SK-MEL-5 (cell line): ENCODE data around the gene POPDC2. TPM values are rescaled to one million over a fixed set of nuclear protein-coding genes. Genes with fewer than 3 reads are reported as not detected.
"Not testable (repeated sequence)": the region's sequence is repeated elsewhere in the genome, so short reads cannot be mapped to it uniquely, and the experiment has no call there.

Experiments used
- DNase-seq: peaks from one replicate; pipeline ENCODE4 v3.0.0-alpha.2; 2016; ENCODE audit warnings: low read depth, low spot score
- in situ Hi-C: cut with HindIII; loops from 2 replicates; pipeline ENCODE4 v1.10.0; 2016; ENCODE audit warnings: low sequenced_read_pairs, high pct_unique_total_duplicates, low pct_unique_long_range_greater_than_20kb
- polyA plus RNA-seq, 2 experiments: library from polyadenylated mRNA; depleted of rRNA; stranded (reverse); fragments of >200 nt; gene quantifications; 2 replicates each; pipeline ENCODE4 v1.2.3, GENCODE V29; 2015
- total RNA-seq: library from RNA; depleted of rRNA; stranded (reverse); fragments of >200 nt; shearing (Covaris generic); gene quantifications from 2 replicates; pipeline ENCODE4 v1.2.3, GENCODE V29; 2014; rRNA removed

The POPDC2 gene
- total RNA-seq = 0.08 and 0.40 TPM in 2 replicates
- 0.08 and 0.44 TPM in 2 replicates for polyA plus RNA-seq (2015; cell fraction: cytosol; rRNA removed)
- polyA plus RNA-seq (2015; cell fraction: nucleus; rRNA removed) = 1.3 and 1.7 TPM in 2 replicates

DNA sequence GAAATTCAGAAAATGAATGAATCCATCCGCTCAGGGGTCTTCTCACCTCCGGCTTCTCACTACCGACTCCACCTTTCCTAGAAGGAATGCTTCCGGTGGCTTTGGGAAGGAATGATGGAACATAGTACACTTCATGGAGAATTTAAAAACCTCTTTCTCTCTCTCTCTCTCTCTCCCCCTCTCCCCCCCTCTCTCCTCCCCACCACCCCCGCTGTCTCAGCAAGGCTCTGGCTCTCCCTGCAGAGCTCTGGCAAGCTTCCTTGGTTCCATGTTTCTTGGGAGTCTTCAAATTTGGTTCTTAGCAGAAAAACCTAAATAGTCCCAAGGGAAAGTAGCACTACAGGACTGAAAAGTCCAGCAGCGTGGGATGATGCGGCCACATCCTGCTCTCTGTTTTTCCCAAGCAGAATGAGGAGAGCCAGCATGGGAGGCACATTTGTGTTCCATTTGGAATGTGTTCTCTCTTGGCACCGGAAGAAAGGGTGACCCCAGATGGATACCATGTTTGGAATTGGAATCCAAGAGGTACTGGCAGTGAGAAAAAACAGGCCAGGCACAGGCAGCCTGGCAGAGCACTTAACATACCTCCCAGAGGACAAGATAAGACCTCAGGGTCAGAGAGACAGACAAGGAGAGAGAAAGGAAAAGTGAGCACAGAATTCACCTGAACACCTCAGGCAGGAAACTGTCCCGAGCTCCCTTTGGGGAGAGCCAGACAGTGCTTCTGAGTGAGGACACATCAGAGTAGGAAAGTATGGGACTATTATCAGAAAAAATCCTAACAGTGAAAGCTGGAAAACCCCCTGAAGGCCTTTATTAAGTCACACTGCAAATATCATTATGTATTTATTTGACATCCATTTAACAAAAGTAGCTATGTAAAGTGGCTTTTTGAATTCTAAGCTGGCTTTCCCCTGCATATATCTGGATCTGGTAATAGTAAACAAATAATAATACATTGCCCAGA, at the start of gene POPDC2:
Gene POPDC2 (minus strand): TSS at position 116 of the 967 bp plus-strand sequence. CDS start 166 bp downstream, outside the sequence.
- in situ Hi-C loops = no loop called here
- no peak for DNase-seq

DNA sequence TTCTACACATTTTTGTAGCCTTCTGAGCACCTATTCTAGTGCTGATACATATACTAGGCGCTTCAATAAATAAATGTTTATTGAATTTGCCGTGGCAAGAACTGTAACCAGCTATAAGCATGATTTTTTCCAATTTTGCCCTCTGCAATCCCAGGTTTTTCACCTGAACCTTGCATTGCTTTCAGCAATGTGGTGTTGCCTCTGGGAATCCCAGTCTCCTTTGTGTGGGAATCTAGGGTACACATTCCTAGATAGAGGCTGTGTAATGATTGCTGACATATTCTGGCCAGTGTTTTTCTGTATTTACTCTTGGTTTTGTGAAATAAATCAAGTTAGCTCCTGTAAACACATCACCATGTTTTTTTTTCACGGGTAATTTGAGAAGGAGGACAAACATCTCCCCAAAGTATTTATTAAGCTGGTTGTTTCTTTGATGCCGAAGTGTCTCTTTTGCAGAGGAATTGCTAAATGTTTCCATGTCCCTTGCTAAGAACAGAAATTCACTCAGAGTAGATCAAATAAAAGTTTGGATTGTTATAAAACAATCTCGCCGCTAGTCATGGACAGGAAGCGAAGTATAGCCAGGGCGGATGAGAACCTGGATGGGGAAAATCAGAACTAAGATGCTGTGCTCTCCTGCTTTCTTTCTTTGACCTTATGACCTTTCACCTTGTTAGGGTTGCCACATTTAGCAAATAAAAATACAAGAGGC, 43.6 kb upstream of the POPDC2 start:
- DNase-seq = no peak
- in situ Hi-C loops = no loop called here

GRCh38 chr3:119702530-119703527, 42.4 kb upstream of the POPDC2 start, which contains the start of gene CFAP91:
Gene CFAP91 (plus strand): TSS chr3:119703022. CDS start chr3:119703099, 77 bp downstream.
- in situ Hi-C loops = no loop called here
- DNase-seq = no peak

- in situ Hi-C loops = no loop called here
- no peak for DNase-seq
Measured at GRCh38 chr3:119700920-119701734, 40.7 kb upstream of the POPDC2 start.

DNA sequence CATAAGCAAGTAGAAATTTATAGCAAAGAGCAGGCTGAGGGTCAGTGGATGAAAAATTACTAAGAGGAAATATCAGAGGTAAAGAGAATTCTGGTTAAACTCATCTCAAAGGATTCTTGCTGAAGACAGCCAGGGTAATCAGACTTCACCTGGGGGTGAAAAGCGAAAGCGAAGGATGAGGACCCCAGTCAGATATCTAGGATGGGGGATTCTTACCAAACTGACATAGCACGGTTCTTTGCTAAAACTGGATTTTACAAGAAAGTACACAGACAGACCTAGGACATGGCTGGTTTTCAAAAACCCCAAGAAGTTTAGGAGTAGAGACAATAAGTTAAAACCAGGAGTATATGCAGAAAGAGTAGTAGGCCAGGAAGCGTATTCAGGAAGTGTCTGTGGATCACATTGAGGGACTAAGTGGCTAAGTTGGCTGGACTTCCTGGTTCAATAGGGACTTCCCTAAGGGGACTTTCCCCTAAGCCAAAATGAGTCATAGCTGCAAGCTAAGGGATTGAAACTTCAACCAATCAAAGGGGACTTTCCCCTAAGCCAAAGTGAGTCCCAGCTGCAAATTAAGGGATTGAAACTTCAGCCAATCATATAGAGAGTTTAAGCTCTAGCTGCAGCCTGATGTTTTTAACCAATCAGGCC, 40.0 kb upstream of the POPDC2 start:
- in situ Hi-C loops = no loop called here
- no peak for DNase-seq

- in situ Hi-C loops = no loop called here
- no peak for DNase-seq
Measured at GRCh38 chr3:119697394-119697793, 37.0 kb upstream of the POPDC2 start.

DNA sequence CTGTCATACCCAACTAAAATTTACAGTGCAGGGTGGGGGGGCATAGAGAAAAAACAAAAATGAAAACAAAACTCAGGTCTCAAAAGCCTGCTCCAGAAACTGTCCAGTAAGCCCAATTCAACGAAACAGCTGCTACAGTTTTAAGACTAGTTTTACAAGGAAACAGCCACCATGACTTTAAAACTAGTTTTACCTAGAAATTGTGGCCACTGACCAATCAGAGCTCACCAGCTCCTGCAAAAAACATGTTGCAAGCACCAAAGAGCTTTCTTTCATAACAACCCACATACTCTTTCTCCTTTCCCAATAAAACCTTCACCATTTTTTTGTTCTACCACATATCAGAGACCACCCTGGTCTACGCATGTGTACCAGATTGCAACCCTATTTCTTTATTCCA, 35.1 kb upstream of the POPDC2 start:
- DNase-seq = peak; percentile 71

GRCh38 chr3:119690043-119690656, 29.8 kb upstream of the POPDC2 start:
- in situ Hi-C loops = no loop called here
- DNase-seq = peak; percentile 49

More for the DNA sequence above, 35.1 kb upstream of the POPDC2 start:
- in situ Hi-C loops = no loop called here

DNA sequence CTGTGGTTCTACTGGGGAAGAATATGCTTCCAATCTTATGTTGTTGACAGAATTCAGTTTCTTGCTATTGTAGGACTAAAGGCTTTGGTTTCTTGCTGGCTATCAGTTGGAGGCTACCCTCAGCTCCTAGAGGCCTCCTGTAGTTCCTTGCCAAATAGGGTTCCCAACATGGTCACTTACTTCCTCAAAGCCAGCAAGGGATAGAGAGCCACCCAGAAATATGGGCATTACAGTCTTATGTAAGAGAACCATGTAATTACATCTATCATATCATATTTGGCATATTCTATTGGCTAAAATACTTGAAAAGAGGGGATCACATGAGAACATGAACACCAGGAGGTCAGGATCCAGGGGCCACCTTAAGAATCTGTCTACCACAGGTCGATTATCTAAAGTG, 23.0 kb upstream of the POPDC2 start:
- in situ Hi-C loops = no loop called here

GRCh38 chr3:119681279-119681678, 20.9 kb upstream of the POPDC2 start:
- peak; percentile 51 for DNase-seq
- in situ Hi-C loops = no loop called here

More for the DNA sequence above, 23.0 kb upstream of the POPDC2 start:
- no peak for DNase-seq

- in situ Hi-C loops = no loop called here
- no peak for DNase-seq
Measured at GRCh38 chr3:119679874-119680273, 19.5 kb upstream of the POPDC2 start.

- DNase-seq, in situ Hi-C loops: not testable (repeated sequence)
Measured at GRCh38 chr3:119678209-119678608, 17.8 kb upstream of the POPDC2 start.

DNA sequence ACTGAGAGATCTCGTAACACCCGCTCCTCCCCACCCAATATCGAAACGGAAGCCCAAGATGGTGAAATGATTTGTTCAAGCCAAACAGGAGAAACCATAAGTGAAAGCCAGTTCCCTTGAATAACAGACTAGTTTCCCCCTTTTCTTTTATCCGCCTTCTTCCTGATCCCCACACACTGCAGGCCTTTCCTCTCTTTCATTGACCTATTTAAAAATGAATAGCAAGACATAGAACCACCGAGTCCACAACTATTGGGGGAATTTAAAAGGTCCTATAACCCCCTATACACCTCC, 17.2 kb upstream of the POPDC2 start:
- no peak for DNase-seq
- in situ Hi-C loops = no loop called here

DNA sequence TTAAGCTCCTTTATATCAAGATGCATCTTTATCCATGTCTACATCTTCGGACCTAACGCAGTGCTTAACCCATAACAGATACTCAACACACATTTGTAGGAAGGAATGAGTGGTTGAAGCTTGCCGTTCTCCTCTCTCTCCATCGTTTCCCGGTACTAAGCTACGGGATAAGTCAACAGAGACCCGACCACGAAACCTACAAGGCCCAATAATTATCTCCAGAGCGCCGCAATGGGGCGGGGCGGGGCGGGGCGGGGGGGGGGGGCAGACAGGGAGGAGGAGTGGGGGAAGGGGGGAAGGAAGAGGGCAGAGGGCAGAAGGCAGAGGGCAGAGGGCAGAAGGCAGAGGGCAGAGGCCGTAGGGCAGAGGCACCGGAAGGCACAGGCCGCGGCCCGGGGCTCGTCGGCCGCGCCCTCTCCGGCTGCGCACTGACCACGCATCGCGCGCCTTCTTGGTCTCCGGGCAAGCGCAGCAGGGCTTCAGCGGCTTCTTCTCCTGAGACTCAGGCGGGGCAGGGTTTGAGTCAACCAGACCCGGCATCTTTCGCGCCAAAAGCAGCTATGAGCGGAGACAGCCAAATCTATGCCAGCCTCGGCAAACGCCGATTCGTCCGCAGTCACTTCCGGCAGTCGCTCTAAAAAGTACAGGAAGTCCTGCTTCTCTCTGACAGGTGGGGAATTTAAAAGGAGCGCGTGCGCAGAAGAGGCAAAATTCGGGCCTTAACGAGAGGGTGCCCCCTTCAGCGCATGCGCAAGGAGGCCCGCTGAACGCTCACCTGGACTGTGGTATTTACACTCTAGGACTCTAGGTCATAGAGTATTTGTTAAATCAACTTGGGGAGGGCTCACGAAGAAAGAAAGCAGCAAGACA, 16.6 kb upstream of the POPDC2 start, which contains the start of gene COX17:
Gene COX17 (minus strand): TSS at position 636 of the 870 bp plus-strand sequence. CDS start 96 bp downstream, at position 540.
- in situ Hi-C loops = no loop called here
- peak; percentile 96 for DNase-seq

- in situ Hi-C loops = no loop called here
- no peak for DNase-seq
Measured at GRCh38 chr3:119676020-119676419, 15.6 kb upstream of the POPDC2 start.
